K562 (cell line): Measurements from ENCODE around the gene SCN5A. TPM values are rescaled to one million over a fixed set of nuclear protein-coding genes. Genes with fewer than 3 reads are reported as not detected.

ENCODE experiments used
- MECOM ChIP-seq: fragments of 250-450 bp; sonication (Bioruptor Pico); IDR thresholded peaks from 2 replicates; pipeline ENCODE4 v1.8.0; 2022; ENCODE audit warnings: inconsistent platforms
- PCBP2 ChIP-seq: fragments of 200-400 bp; formaldehyde crosslinking; IDR thresholded peaks from 2 replicates; pipeline ENCODE4 v1.6.1; 2018; ENCODE audit warnings: low read length, low read depth, mild to moderate bottlenecking, moderate library complexity; ENCODE audit not compliant: poor library complexity, severe bottlenecking
- POLR2H ChIP-seq: IDR thresholded peaks from 2 replicates; pipeline ENCODE4 v1.6.1; 2016; ENCODE audit warnings: missing genetic modification characterization, low read depth, mild to moderate bottlenecking, control low read depth, missing compliant biosample characterization, moderate library complexity
- REST ChIP-seq, 2 experiments: fragments of 450-650 bp; formaldehyde crosslinking in 1 of 2; IDR thresholded peaks; 2 replicates each; pipeline versions ENCODE4 v1.4.0 to v1.6.1; 2014 to 2020; ENCODE audit warnings: mild to moderate bottlenecking in 2 of 2, borderline replicate concordance in 1 of 2, low read depth in 1 of 2
- SAP30 ChIP-seq: fragments of 200-600 bp; sonication (generic); IDR thresholded peaks from 2 replicates; pipeline ENCODE4 v1.6.1; 2012; ENCODE audit warnings: borderline replicate concordance, low read depth, mild to moderate bottlenecking, moderate library complexity, low read length, control low read depth, inconsistent platforms; ENCODE audit not compliant: insufficient read depth, poor library complexity, severe bottlenecking
- SMAD1 ChIP-seq: fragments of 150-350 bp; IDR thresholded peaks from 2 replicates; pipeline ENCODE4 v1.6.1; 2014; ENCODE audit warnings: low read length, low read depth; ENCODE audit not compliant: partially characterized antibody
- U2AF1 ChIP-seq: fragments of 200-400 bp; formaldehyde crosslinking; optimal IDR thresholded peaks from 2 replicates; pipeline ENCODE3; 2017; ENCODE audit warnings: mild to moderate bottlenecking, low read depth, low read length, moderate library complexity
- ZNF395 ChIP-seq: fragments of 200-800 bp; sonication (Bioruptor generic); IDR thresholded peaks from 2 replicates; pipeline ENCODE4 v1.6.1; 2017; ENCODE audit warnings: missing genetic modification characterization, missing compliant biosample characterization
- ZNF764 ChIP-seq: fragments of 250-450 bp; sonication (Bioruptor Pico); IDR thresholded peaks from 2 replicates; pipeline ENCODE4 v1.4.0; 2020; ENCODE audit warnings: low read depth, mild to moderate bottlenecking, moderate library complexity
- polyA plus RNA-seq, 8 experiments: library from polyadenylated mRNA; depleted of rRNA in 4 of 8; stranded (reverse) in 5 of 8; unstranded in 3 of 8; fragments of >200 nt; fragmentation: Nextera tagmentation in 2 of 8; fragmentation: Illumina TruSeq in 1 of 8; extraction: Ambion mirVana in 2 of 8; extraction: Trizol in 1 of 8; gene quantifications; 2 replicates each; pipeline versions ENCODE4 v1.2.1 to v1.2.3, GENCODE V29; 2011 to 2014; ENCODE audit warnings: inconsistent platforms in 1 of 8, missing spikeins in 1 of 8
- total RNA-seq, 7 experiments: library from RNA; depleted of rRNA in 6 of 7; stranded (reverse); fragments of >200 nt in 6 of 7; fragmentation: Illumina TruSeq in 2 of 7; extraction: Trizol in 2 of 7; gene quantifications; 2 replicates each; pipeline versions ENCODE4 v1.2.1 to v1.2.3, GENCODE V29; 2011 to 2021; ENCODE audit warnings: low replicate concordance in 1 of 7
- TF ChIP-seq, protein P1 (sequence below): sonication (generic); formaldehyde crosslinking; IDR thresholded peaks from 2 replicates; pipeline ENCODE4 v1.8.0; 2022; ENCODE audit warnings: mild to moderate bottlenecking, missing genetic modification reagents
- TF ChIP-seq, protein P2 (sequence below), 2 experiments: fragments of 450-650 bp in 1 of 2; IDR thresholded peaks; 2 replicates each; pipeline ENCODE4 v1.6.1; 2011 to 2017; ENCODE audit warnings: low read depth in 2 of 2, antibody characterized with exemption in 1 of 2, borderline replicate concordance in 1 of 2, low read length in 1 of 2, mild to moderate bottlenecking in 1 of 2, mixed read lengths in 1 of 2; ENCODE audit not compliant: control insufficient read depth in 1 of 2

The SCN5A gene
- total and polyA plus RNA-seq, 9 of the 15 experiments (the other 6 are each of a cell fraction or from before 2014, with no cell fraction given), result 0.07 to 1.4 (median 0.21) TPM; not detected in 2

DNA sequence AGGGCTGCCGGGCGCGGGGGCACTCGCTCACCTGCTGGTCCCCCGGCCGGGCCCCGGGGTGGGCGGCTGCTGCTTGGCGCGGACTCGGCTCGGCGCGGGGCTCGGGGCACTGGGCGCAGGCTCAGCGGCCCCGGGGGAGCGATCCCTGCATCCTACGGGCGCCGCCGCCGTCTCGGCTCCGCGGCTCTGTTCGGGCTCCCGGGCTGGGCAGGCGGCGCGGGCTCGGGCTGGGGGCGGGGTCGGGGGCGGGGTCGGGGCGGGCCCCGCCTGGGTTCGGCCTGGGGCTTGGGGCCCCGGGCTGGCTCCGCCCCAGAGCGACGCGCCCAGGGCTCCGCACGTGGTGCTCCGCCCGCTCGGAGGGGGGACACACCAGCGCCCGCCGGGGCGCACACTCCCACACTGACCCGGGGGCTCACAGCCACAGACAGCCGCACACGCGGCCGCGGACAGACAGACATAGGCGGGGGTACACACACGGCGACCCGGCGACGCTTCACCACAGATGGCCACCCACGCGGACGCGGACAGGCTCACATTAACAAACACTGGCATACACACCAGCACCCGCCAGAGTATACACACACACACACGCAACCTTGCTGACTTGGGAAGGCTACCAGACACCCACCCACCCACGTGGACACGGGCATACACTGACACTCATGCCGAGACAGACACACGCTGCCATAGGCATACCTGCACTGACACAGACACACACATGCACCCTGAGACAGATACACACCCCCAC, at the start of gene SCN5A (continued):
- no peak for TF ChIP-seq REST (IDR thresholded peaks at IDR 0.05; ENCODE audit: borderline replicate concordance)
- no peak for TF ChIP-seq REST (CRISPR knock-in tag; IDR thresholded peaks at IDR 0.05; ENCODE audit: low read depth)
- TF ChIP-seq, protein P1, sequence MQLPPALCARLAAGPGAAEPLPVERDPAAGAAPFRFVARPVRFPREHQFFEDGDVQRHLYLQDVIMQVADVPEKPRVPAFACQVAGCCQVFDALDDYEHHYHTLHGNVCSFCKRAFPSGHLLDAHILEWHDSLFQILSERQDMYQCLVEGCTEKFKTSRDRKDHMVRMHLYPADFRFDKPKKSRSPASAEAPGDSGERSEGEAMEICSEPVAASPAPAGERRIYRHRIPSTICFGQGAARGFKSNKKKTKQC (CRISPR knock-in tag), result peak; percentile 75; the same call in 1 of the 2 replicates
- TF ChIP-seq SAP30, result no peak
- TF ChIP-seq, protein P2, sequence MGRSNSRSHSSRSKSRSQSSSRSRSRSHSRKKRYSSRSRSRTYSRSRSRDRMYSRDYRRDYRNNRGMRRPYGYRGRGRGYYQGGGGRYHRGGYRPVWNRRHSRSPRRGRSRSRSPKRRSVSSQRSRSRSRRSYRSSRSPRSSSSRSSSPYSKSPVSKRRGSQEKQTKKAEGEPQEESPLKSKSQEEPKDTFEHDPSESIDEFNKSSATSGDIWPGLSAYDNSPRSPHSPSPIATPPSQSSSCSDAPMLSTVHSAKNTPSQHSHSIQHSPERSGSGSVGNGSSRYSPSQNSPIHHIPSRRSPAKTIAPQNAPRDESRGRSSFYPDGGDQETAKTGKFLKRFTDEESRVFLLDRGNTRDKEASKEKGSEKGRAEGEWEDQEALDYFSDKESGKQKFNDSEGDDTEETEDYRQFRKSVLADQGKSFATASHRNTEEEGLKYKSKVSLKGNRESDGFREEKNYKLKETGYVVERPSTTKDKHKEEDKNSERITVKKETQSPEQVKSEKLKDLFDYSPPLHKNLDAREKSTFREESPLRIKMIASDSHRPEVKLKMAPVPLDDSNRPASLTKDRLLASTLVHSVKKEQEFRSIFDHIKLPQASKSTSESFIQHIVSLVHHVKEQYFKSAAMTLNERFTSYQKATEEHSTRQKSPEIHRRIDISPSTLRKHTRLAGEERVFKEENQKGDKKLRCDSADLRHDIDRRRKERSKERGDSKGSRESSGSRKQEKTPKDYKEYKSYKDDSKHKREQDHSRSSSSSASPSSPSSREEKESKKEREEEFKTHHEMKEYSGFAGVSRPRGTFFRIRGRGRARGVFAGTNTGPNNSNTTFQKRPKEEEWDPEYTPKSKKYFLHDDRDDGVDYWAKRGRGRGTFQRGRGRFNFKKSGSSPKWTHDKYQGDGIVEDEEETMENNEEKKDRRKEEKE (IDR thresholded peaks at IDR 0.05; ENCODE audit: borderline replicate concordance in 1 of 2, control insufficient read depth in 1 of 2, low read depth in 2 of 2, low read length in 1 of 2), result no peak
- TF ChIP-seq SMAD1, result no peak
- no peak for TF ChIP-seq ZNF395 (CRISPR knock-in tag)
- no peak for TF ChIP-seq U2AF1
- no peak for TF ChIP-seq ZNF764 (CRISPR knock-in tag)
- no peak for TF ChIP-seq POLR2H (tag)
- TF ChIP-seq MECOM, result no peak
- TF ChIP-seq PCBP2, result no peak
